HepG2 (cell line): ENCODE results near the gene MAN2A1. TPM values are rescaled to one million over a fixed set of nuclear protein-coding genes. Genes with fewer than 3 reads are reported as not detected.

Source experiments
- ATAC-seq: fragments of 200-7000 bp; cut with Tn5 transposase; 3 replicates; pipeline ENCODE4 v1.9.1; 2020; ENCODE audit warnings: mild to moderate bottlenecking, moderate library complexity
- BruUV-seq: library from RNA; stranded (reverse); fragments of 400-500 nt; replicated peaks from 2 replicates; lab custom pipeline; 2021; lab: Mats Ljungman, UMichigan
- CTCF ChIA-PET: fragments of 300-600 bp; formaldehyde crosslinking; extraction: SDS; loops from one replicate; lab custom pipeline; 2021; ENCODE audit warnings: low total read pairs, inconsistent platforms, low intra/inter-chr PET ratio; lab: Yijun Ruan, JAX
- POLR2A ChIA-PET: fragments of 350-600 bp; sonication (Branson Sonifier 250); formaldehyde crosslinking; loops from one replicate; lab custom pipeline; 2020; ENCODE audit warnings: antibody characterized with exemption, inconsistent platforms; lab: Yijun Ruan, JAX
- DNase-seq: peaks from one replicate; pipeline ENCODE4 v3.0.0-alpha.2; 2015; ENCODE audit warnings: low spot score
- FAIRE-seq: peaks from 3 replicates; lab custom pipeline; 2011; peaks lifted over from hg19 to GRCh38; lab: Jason Lieb, UNC
- H2AFZ ChIP-seq: one replicate; pipeline ENCODE4 v1.6.1; 2011; ENCODE audit warnings: low read length, inconsistent platforms
- H3K27ac ChIP-seq: fragments of 300-600 bp; 3 replicates; pipeline ENCODE4 v1.8.0; 2011; ENCODE audit warnings: mixed run types, mild to moderate bottlenecking, mixed read lengths, low read length, inconsistent platforms; ENCODE audit not compliant: insufficient read depth; ENCODE audit errors: extremely low read length
- H3K27me3 ChIP-seq, 2 experiments: fragments of 200-600 bp in 1 of 2; 2 replicates in 1 of 2; 3 replicates in 1 of 2; pipeline versions ENCODE4 v1.6.0 to v1.8.0; 2011; ENCODE audit warnings: low read length in 2 of 2, mild to moderate bottlenecking in 2 of 2, moderate library complexity in 2 of 2, inconsistent platforms in 1 of 2; ENCODE audit not compliant: insufficient read depth in 2 of 2, control insufficient read depth in 1 of 2
- H3K36me3 ChIP-seq, 2 experiments: fragments of 200-600 bp in 1 of 2; replicated peaks in 1 of 2; 2 replicates in 1 of 2; 3 replicates in 1 of 2; pipeline versions ENCODE4 v1.5.1 to v1.8.0; 2011; ENCODE audit warnings: low read length in 2 of 2, inconsistent platforms in 1 of 2; ENCODE audit not compliant: insufficient read depth in 2 of 2, control insufficient read depth in 1 of 2
- H3K4me1 ChIP-seq: 2 replicates; pipeline ENCODE4 v1.5.1; 2012; ENCODE audit warnings: low read length, inconsistent platforms; ENCODE audit not compliant: insufficient read depth
- H3K4me2 ChIP-seq: 2 replicates; pipeline ENCODE4 v1.6.0; 2011; ENCODE audit warnings: low read depth, low read length, inconsistent platforms
- H3K4me3 ChIP-seq, 3 experiments: fragments of 200-600 bp in 1 of 3; sonication (generic), shearing (Covaris generic) in 1 of 3; replicated peaks in 1 of 3; 2 replicates each; pipeline ENCODE4 v1.5.1; 2011 to 2016; ENCODE audit warnings: low read length in 3 of 3, inconsistent platforms in 2 of 3, low read depth in 2 of 3, mild to moderate bottlenecking in 2 of 3, control low read depth in 1 of 3, mixed read lengths in 1 of 3; ENCODE audit not compliant: insufficient read depth in 1 of 3
- H3K79me2 ChIP-seq: one replicate; pipeline ENCODE4 v1.6.1; 2011; ENCODE audit warnings: low read length, inconsistent platforms; ENCODE audit not compliant: insufficient read depth
- H3K9ac ChIP-seq: 2 replicates; pipeline ENCODE4 v1.6.0; 2011; ENCODE audit warnings: mild to moderate bottlenecking, low read depth, low read length, inconsistent platforms; ENCODE audit not compliant: insufficient read depth
- H3K9me3 ChIP-seq: 2 replicates; pipeline ENCODE4 v1.5.1; 2012; ENCODE audit warnings: mild to moderate bottlenecking, low read length
- H4K20me1 ChIP-seq: 2 replicates; pipeline ENCODE4 v1.6.0; 2011; ENCODE audit warnings: inconsistent platforms, mild to moderate bottlenecking, low read length, moderate library complexity; ENCODE audit not compliant: insufficient read depth
- ATF7 ChIP-seq, 2 experiments: fragments of 450-650 bp in 1 of 2; sonication (generic) in 1 of 2; formaldehyde crosslinking in 1 of 2; IDR thresholded peaks; 2 replicates each; pipeline versions ENCODE4 v1.4.0 to v1.6.1; 2016 to 2020; ENCODE audit warnings: antibody characterized with exemption in 1 of 2, mild to moderate bottlenecking in 1 of 2, missing genetic modification reagents in 1 of 2
- MAZ ChIP-seq, 2 experiments: sonication (generic) in 1 of 2; formaldehyde crosslinking in 1 of 2; IDR thresholded peaks; 2 replicates each; pipeline versions ENCODE4 v1.5.0 to v1.6.1; 2012 to 2020; ENCODE audit warnings: low read depth in 2 of 2, mild to moderate bottlenecking in 2 of 2, borderline replicate concordance in 1 of 2, improper control_type of control experiment in 1 of 2, low read length in 1 of 2, missing genetic modification reagents in 1 of 2, moderate library complexity in 1 of 2
- MBD4 ChIP-seq: IDR thresholded peaks from 2 replicates; pipeline ENCODE4 v1.6.1; 2012; ENCODE audit warnings: low read length, inconsistent platforms, borderline replicate concordance
- NFKBIZ ChIP-seq: IDR thresholded peaks from 2 replicates; pipeline ENCODE4 v1.6.1; 2018; ENCODE audit warnings: missing genetic modification reagents, missing compliant biosample characterization
- SCMH1 ChIP-seq: sonication (generic); formaldehyde crosslinking; IDR thresholded peaks from 2 replicates; pipeline ENCODE4 v1.9.0; 2021; ENCODE audit warnings: missing genetic modification reagents, mild to moderate bottlenecking, borderline replicate concordance
- YEATS4 ChIP-seq: sonication (generic); formaldehyde crosslinking; IDR thresholded peaks from 2 replicates; pipeline ENCODE4 v1.4.0; 2020; ENCODE audit warnings: missing genetic modification reagents, borderline replicate concordance
- ZBTB20 ChIP-seq: sonication (generic); formaldehyde crosslinking; IDR thresholded peaks from 2 replicates; pipeline ENCODE4 v1.8.1; 2023; ENCODE audit warnings: missing genetic modification reagents, low read depth, mild to moderate bottlenecking, borderline replicate concordance
- ZNF547 ChIP-seq: sonication (generic); formaldehyde crosslinking; IDR thresholded peaks from 2 replicates; pipeline ENCODE4 v1.5.1; 2020; ENCODE audit warnings: mild to moderate bottlenecking, missing genetic modification reagents
- ZNF770 ChIP-seq: sonication (generic); formaldehyde crosslinking; IDR thresholded peaks from 2 replicates; pipeline ENCODE4 v1.5.0; 2020; ENCODE audit warnings: mild to moderate bottlenecking, missing genetic modification reagents
- WGBS: methylation state at CpG from one replicate; pipeline ENCODE4 v1.1.6; 2017; ENCODE audit warnings: low lambda C conversion rate; 5-methylcytosine and 5-hydroxymethylcytosine counted together
- in situ Hi-C: cut with HindIII; loops from 2 replicates; pipeline ENCODE4 v1.10.0; 2017; ENCODE audit warnings: low pct_unique_long_range_greater_than_20kb; ENCODE audit not compliant: extremely low pct_ligation_motif_present
- intact Hi-C: fragments of 100-400 bp; cut with micrococcal nuclease; formaldehyde crosslinking; loops from one replicate; pipeline ENCODE4 v1.10.0; 2022; ENCODE audit not compliant: unreplicated experiment
- polyA plus RNA-seq, 8 experiments: library from polyadenylated mRNA; depleted of rRNA in 3 of 8; stranded (reverse) in 7 of 8; unstranded in 1 of 8; fragments of >200 nt; fragmentation: Illumina TruSeq in 4 of 8; extraction: Trizol in 4 of 8; gene quantifications; 2 replicates each; pipeline versions ENCODE4 v1.2.1 to v1.2.3, GENCODE V29; 2011 to 2016; ENCODE audit warnings: low read depth in 4 of 8, missing spikeins in 1 of 8, mixed read lengths in 1 of 8; ENCODE audit not compliant: insufficient read depth in 1 of 8
- total RNA-seq, 5 experiments: library from RNA; depleted of rRNA; stranded (reverse); fragments of >200 nt; fragmentation: Illumina TruSeq; extraction: Trizol; gene quantifications; 2 replicates each; pipeline ENCODE4 v1.2.3, GENCODE V29; 2016; ENCODE audit warnings: low read depth in 1 of 5

The MAN2A1 gene
- total and polyA plus RNA-seq, 2 of the 13 experiments (the other 11 are each of a cell fraction or from before 2014, with no cell fraction given): 56.2 to 80.5 TPM

DNA sequence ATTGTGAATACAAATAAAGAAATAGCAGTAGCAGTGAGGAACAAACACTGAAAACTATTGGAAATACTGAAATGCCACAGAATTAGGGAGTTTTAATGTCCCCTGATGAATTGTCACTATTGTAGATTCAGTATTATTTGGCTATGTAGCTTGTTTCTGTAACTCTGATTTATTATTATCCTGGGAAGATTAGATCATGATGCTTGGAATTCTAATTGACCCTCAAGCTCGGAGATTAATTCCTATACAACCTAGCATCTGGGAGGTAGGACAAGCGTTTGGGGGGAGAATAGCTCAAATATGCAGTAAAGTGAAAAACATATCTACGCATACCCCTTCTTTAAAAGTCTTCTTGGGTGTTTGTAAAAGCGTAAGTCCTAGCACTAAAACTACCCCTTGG is 15.1 kb upstream of the MAN2A1 start:
- Histone ChIP-seq H3K27me3 (peaks cover 0 to 24% of the 10 kb centered on the region in 2 experiments; a peak in 3 of 5 replicates), H4K20me1 (no peaks in the 10 kb centered on the region), H3K4me3 (no peak overlapping the region), H3K27ac (no peak overlapping the region), H3K4me2 (no peak overlapping the region), H3K4me1 (no peaks in the 10 kb centered on the region), H3K9ac (no peak overlapping the region), H3K79me2 (no peaks in the 10 kb centered on the region), H2AFZ (no peak overlapping the region), H3K9me3 (no peaks in the 10 kb centered on the region)
- WGBS: 25% methylated on average over 4 of the region's 4 CpGs
- DNase-seq (no peak), ATAC-seq (no peak)
- BruUV-seq: no TSS peak
- in situ Hi-C loops: no loop called here
- CTCF ChIA-PET: no interaction called here
- TF ChIP-seq SCMH1 (CRISPR knock-in tag) (no peak), ZNF770 (no peak), MAZ (IDR thresholded peaks at IDR 0.05; ENCODE audit: borderline replicate concordance, low read depth, low read length) (no peak), MAZ (CRISPR knock-in tag; IDR thresholded peaks at IDR 0.05; ENCODE audit: low read depth) (no peak), ATF7 (IDR thresholded peaks at IDR 0.05) (no peak), ATF7 (CRISPR knock-in tag; IDR thresholded peaks at IDR 0.05) (no peak), YEATS4 (no peak), NFKBIZ (CRISPR knock-in tag) (no peak), ZBTB20 (no peak), MBD4 (no peak), ZNF547 (no peak)
- TF ChIP-seq, all 625 proteins: peak for 0
- POLR2A ChIA-PET: no interaction called here
- H3K36me3 ChIP-seq: no peaks in the 10 kb centered on the region
- no peak for FAIRE-seq
- intact Hi-C loops: no loop called here
